HG03460 (cell line): ENCODE measurements around the gene COPS9.

Source experiments
- ATAC-seq: cut with Tn5 transposase; IDR thresholded peaks from one replicate; pipeline ENCODE4 v1.9.1; 2021; ENCODE audit not compliant: unreplicated experiment

The COPS9 gene

DNA sequence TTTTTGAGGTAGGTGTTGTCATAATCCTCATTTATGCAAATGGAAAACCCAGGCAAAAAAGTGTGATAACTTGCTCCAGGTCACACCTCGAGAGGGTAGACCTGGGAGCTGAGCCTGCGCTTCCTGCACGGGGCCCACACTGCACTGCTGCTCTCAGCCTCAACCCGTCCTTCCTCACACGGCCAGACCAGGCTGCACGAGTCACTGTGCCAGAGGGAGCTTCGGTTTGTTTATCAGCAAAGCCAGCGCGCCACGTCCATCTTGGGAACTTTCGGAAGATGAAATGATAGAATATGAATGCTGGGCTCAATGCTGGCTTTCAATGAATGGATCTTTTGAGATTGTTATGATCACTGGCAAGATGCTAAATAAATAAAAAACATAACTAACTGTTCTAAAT lies 14.4 kb downstream of the COPS9 start:
- no peak for ATAC-seq

- ATAC-seq = no peak
Measured at GRCh38 chr2:240121190-240121589, 14.9 kb downstream of the COPS9 start.

DNA sequence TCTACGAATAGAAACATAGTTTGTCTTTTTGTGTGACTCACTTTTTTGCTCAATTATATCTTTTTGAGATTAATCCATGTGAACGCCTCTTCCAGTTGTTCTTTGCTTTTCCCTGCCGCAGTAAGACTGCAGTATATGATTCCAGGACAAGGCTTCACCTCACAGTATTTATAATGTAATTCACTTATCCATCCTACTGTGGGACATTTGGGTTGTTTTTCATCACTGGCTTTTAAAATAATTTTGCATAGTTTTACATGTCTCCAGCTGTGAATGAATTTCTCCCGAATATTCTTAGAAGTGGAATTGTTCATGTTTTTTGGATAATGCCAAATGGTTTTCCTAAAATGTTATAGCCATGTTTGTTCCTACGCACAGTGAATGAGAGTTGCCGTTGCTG lies 21.9 kb downstream of the COPS9 start:
- no peak for ATAC-seq

- no peak for ATAC-seq
Measured at GRCh38 chr2:240112914-240113690, 23.0 kb downstream of the COPS9 start.

DNA sequence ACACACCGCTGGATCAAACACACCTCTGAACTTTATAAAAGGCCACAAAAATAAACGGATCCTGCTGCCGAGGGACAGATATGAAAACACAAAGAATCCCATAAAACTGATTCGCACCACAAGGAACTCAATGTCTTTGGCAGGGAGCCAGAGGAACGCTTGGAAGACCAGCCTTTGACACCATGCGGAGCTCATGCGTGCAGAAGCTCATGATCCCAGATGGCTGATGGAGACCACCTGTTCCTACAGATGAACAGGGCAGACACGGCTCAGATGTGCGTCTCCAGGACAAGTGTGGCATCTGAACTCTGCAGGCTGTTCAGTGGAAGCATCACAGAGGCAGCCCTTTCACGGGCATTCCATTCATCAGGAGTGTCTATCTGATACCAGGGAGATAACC lies 24.9 kb downstream of the COPS9 start:
- ATAC-seq = no peak

GRCh38 chr2:240109386-240109785 lies 26.7 kb downstream of the COPS9 start:
- ATAC-seq = no peak

- ATAC-seq = no peak
Measured at GRCh38 chr2:240107477-240107796, 28.7 kb downstream of the COPS9 start.

DNA sequence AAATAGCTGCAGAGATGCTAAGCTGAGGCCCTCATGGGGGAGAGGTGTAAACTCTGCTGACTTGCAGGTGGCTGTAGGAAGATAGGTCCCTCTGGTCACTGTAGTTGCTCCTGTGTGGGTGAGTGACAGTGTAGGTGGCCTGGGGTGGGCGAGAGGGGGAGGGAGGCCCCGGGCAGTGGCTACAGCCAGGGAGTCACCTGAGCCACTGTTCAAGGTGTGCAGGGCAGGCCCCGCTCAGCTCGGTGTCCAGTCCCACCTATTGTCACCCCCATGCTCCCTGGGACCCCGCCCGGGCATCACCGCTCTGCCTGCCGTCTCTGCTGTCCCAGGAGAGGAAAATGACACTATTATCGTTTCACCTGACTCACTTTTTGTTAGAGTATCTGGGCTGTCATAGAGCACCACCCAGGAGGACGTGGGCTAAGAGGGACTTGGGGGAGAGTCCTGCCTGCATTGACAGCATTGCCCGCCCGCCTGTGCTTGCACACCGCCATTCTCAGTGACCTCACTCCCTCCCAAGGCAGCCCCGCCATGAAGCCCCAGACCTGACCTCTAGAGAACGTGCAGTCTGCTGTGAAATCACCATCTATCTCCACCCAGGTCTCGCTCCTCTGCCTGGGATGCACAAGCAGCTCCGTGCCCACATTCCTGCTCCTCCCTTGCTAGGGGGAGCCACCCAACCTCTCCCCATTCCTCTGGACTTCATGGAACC lies 29.2 kb downstream of the COPS9 start:
- ATAC-seq = no peak

DNA sequence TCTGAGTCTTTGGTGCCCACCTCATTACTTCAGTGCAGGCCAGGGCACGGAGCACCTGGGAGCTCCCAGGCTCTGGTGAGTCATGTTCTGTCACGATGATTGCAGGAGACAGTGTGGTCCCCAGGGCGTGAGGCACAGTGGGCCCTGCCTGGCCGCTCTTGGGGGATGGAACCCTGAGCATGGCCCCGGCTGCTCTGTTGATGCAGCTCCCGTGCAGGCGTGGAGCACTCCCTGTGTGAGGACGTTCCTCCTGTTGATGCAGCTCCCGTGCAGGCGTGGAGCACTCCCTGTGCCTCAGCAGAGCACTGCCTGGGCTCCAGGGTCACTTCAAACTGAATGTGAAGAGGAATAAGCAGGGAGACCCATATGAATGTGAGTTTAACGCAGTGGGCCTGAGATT lies 30.1 kb downstream of the COPS9 start:
- ATAC-seq = no peak

- ATAC-seq = no peak
Measured at GRCh38 chr2:240103136-240103535, 33.0 kb downstream of the COPS9 start.

GRCh38 chr2:240098349-240098748 lies 37.8 kb downstream of the COPS9 start:
- no peak for ATAC-seq

- ATAC-seq = no peak
Measured at GRCh38 chr2:240095556-240096523, 40.3 kb downstream of the COPS9 start.

DNA sequence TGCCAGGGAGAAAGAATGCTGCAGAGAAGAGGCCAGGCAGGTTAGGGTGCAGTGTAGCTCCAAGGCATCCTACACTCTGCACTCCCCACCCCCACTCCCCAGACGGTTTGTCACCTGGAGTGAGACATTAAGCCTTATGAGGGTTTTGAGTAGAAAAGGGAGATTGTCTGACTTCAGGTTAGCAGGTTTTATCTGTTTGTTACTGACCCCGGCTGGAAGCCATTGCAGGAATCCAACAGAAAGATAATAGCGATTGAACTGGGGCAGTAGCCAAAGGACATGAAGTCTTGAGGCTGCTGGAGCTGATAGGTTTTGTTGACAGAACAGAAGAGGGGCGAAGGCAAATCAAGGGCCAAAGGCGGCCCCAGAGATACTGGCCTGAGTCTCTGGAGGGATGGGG lies 46.8 kb downstream of the COPS9 start:
- ATAC-seq = no peak

GRCh38 chr2:240086563-240086962 lies 49.5 kb downstream of the COPS9 start:
- ATAC-seq = no peak
